Suprapubic skin (tissue), 4 donors: ENCODE measurements around the gene NPR2. TPM values are rescaled to one million over a fixed set of nuclear protein-coding genes. Genes with fewer than 3 reads are reported as not detected.

Experiments used
- DNase-seq, 2 donors: peaks; one replicate each; pipeline ENCODE4 v3.0.0-alpha.2; 2019; ENCODE audit warnings: low spot score in 2 of 2
- H3K27ac ChIP-seq: fragments of 200-600 bp; sonication (generic); one replicate; pipeline ENCODE4 v1.5.1; 2019
- H3K27me3 ChIP-seq: fragments of 200-600 bp; sonication (generic); one replicate; pipeline ENCODE4 v1.5.1; 2019
- H3K36me3 ChIP-seq: fragments of 200-600 bp; sonication (generic); one replicate; pipeline ENCODE4 v1.5.1; 2019
- H3K4me1 ChIP-seq: fragments of 200-600 bp; sonication (generic); one replicate; pipeline ENCODE4 v1.5.1; 2019
- H3K4me3 ChIP-seq: fragments of 200-600 bp; sonication (generic); one replicate; pipeline ENCODE4 v1.5.1; 2019; ENCODE audit warnings: mild to moderate bottlenecking
- H3K9me3 ChIP-seq: fragments of 200-600 bp; sonication (generic); one replicate; pipeline ENCODE4 v1.5.1; 2019
- CTCF ChIP-seq, 2 donors: fragments of 200-600 bp in 1 of 2; fragments of 450-650 bp in 1 of 2; sonication (generic) in 1 of 2; IDR thresholded peaks; one replicate each; pipeline ENCODE4 v1.5.1; 2016 to 2019; ENCODE audit warnings: antibody characterized with exemption in 2 of 2, mild to moderate bottlenecking in 1 of 2, moderate library complexity in 1 of 2
- EP300 ChIP-seq: sonication (generic); formaldehyde crosslinking; IDR thresholded peaks from one replicate; pipeline ENCODE4 v1.6.1; 2017; ENCODE audit warnings: antibody characterized with exemption
- POLR2A ChIP-seq, 2 donors: fragments of 450-650 bp; IDR thresholded peaks; one replicate each; pipeline ENCODE4 v1.6.1; 2017; ENCODE audit warnings: antibody characterized with exemption in 2 of 2, mild to moderate bottlenecking in 2 of 2, moderate library complexity in 2 of 2
- POLR2AphosphoS5 ChIP-seq, 3 donors: sonication (generic); formaldehyde crosslinking; IDR thresholded peaks; one replicate each; pipeline ENCODE4 v1.6.1; 2017; ENCODE audit warnings: antibody characterized with exemption in 3 of 3
- WGBS: methylation state at CpG from one replicate; pipeline ENCODE4 v1.1.5; 2018; 5-methylcytosine and 5-hydroxymethylcytosine counted together
- total RNA-seq, 4 donors: library from RNA; depleted of rRNA; stranded (reverse); fragments of >200 nt; gene quantifications; one replicate each; pipeline ENCODE4 v1.1.0, GENCODE V29; 2016

The NPR2 gene
- total RNA-seq, 4 donors from 2014 or later = 8.4 to 26.1 (median 18.2) TPM

GRCh38 chr9:35814841-35815543, 23.6 kb downstream of the NPR2 start, which contains the start of gene HINT2:
TSS of gene HINT2 (minus strand) at chr9:35815042. CDS start at chr9:35814979, 63 bp downstream.
- H3K27me3 ChIP-seq = no peaks in the 10 kb centered on the region
- no peaks in the 10 kb centered on the region for H3K36me3 ChIP-seq
- H3K4me1 ChIP-seq = peaks cover 36% of the 10 kb centered on the region
- under 1% methylated on average over 22 of the region's 52 CpGs for WGBS
- TF ChIP-seq POLR2A (IDR thresholded peaks at IDR 0.05) (peak; percentile 56 to 76), POLR2AphosphoS5 (IDR thresholded peaks at IDR 0.05) (peak in 1 of 3 donors; percentile 72), CTCF (IDR thresholded peaks at IDR 0.05) (no peak), EP300 (no peak)
- H3K9me3 ChIP-seq = no peaks in the 10 kb centered on the region
- peak within 1 kb of the TSS; percentile 72 for H3K4me3 ChIP-seq
- DNase-seq = peak; percentile 97 to 98
- peak within 1 kb of the TSS; percentile 92 for H3K27ac ChIP-seq

- H3K4me3 ChIP-seq = no peak overlapping the region
- no peaks in the 10 kb centered on the region for H3K36me3 ChIP-seq
- no peaks in the 10 kb centered on the region for H3K27me3 ChIP-seq
- H3K9me3 ChIP-seq = no peaks in the 10 kb centered on the region
- 68% methylated on average over 1 of the region's 1 CpG for whole genome bisulfite sequencing
- H3K27ac ChIP-seq = no peak overlapping the region
- no peak for DNase-seq
- no peak for TF ChIP-seq POLR2AphosphoS5 (IDR thresholded peaks at IDR 0.05)
- TF ChIP-seq POLR2A (IDR thresholded peaks at IDR 0.05) = no peak
- no peak for TF ChIP-seq CTCF (IDR thresholded peaks at IDR 0.05)
- no peak for TF ChIP-seq EP300
- peaks cover 31% of the 10 kb centered on the region for H3K4me1 ChIP-seq
These were observed 25.3 kb downstream of the NPR2 start for GRCh38 chr9:35816708-35817107.

- Histone ChIP-seq H3K36me3 (no peaks in the 10 kb centered on the region), H3K27me3 (no peaks in the 10 kb centered on the region), H3K4me3 (no peak overlapping the region), H3K4me1 (peaks cover 17% of the 10 kb centered on the region), H3K9me3 (no peaks in the 10 kb centered on the region), H3K27ac (no peak overlapping the region)
- 81% methylated on average over 3 of the region's 3 CpGs for WGBS
- no peak for TF ChIP-seq EP300
- DNase-seq = no peak
These were observed 26.9 kb downstream of the NPR2 start for GRCh38 chr9:35818341-35818740.

GRCh38 chr9:35820076-35820475, 28.7 kb downstream of the NPR2 start:
- Histone ChIP-seq H3K4me1 (peaks cover 12% of the 10 kb centered on the region), H3K27ac (no peak overlapping the region), H3K27me3 (no peaks in the 10 kb centered on the region), H3K9me3 (no peaks in the 10 kb centered on the region), H3K4me3 (no peak overlapping the region), H3K36me3 (no peaks in the 10 kb centered on the region)
- TF ChIP-seq CTCF (IDR thresholded peaks at IDR 0.05) (no peak), EP300 (no peak), POLR2AphosphoS5 (IDR thresholded peaks at IDR 0.05) (no peak), POLR2A (IDR thresholded peaks at IDR 0.05) (no peak)
- no peak for DNase-seq

- no peaks in the 10 kb centered on the region for H3K9me3 ChIP-seq
- no peaks in the 10 kb centered on the region for H3K27me3 ChIP-seq
- peaks cover 26% of the 10 kb centered on the region for H3K4me1 ChIP-seq
- no peaks in the 10 kb centered on the region for H3K36me3 ChIP-seq
- DNase-seq = no peak
- no peak overlapping the region for H3K4me3 ChIP-seq
- H3K27ac ChIP-seq = no peak overlapping the region
- no peak for TF ChIP-seq POLR2AphosphoS5 (IDR thresholded peaks at IDR 0.05)
- no peak for TF ChIP-seq POLR2A (IDR thresholded peaks at IDR 0.05)
These were observed 31.5 kb downstream of the NPR2 start for GRCh38 chr9:35822926-35823325.

- Histone ChIP-seq H3K9me3 (no peaks in the 10 kb centered on the region), H3K27ac (peak overlapping the region; percentile 54), H3K27me3 (no peaks in the 10 kb centered on the region), H3K4me3 (no peak overlapping the region), H3K4me1 (peaks cover 53% of the 10 kb centered on the region), H3K36me3 (no peaks in the 10 kb centered on the region)
- 8% methylated on average over 4 of the region's 4 CpGs for WGBS
- DNase-seq = no peak
- TF ChIP-seq POLR2A (IDR thresholded peaks at IDR 0.05) = no peak
- peak; percentile 54 to 84 for TF ChIP-seq CTCF (IDR thresholded peaks at IDR 0.05)
These were observed 34.8 kb downstream of the NPR2 start for GRCh38 chr9:35826071-35826701.
